ENCODE results near the gene SMIM36. TPM values are rescaled to one million over a fixed set of nuclear protein-coding genes. Genes with fewer than 3 reads are reported as not detected.

Gene SMIM36
- total and polyA plus RNA-seq, 2 of the 8 experiments (the other 6 are each of a cell fraction or from before 2014, with no cell fraction given): not detected

DNA sequence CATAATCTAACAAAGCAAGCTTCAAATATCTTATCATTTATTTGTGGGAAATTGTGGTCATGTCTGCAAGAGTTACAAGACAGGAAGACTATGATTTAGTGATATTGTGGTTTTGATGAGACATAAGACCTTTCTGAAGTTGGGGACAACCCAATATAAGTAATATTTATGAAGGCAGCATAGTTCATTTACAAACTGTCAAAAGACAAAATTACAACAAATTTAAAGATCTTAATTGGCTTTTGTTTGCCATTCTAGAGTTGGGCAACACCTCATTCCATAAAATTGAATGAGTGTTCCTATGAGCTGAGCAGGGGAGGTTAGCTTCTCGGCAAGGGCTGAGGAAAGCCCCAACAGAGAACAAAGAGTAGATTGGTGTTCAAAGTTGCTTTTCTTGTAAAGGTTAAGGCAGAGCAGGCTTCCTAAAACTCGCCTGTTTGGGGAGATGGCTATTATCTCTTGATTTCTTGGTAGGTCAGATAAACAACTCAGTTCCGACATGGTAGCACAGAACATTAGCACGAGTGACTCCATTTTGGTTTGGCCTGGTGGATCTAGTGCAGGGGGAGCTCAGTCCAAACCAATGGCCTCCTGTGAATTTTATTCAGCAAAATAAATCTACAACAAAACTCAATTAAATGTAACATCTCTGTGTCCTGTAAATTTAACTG is 78.8 kb downstream of the SMIM36 start:
- H3K4me2 ChIP-seq (ENCODE audit: insufficient read depth in 1 of 2, low read depth in 2 of 2, low read length in 2 of 2): no peak overlapping the region
- TF ChIP-seq NANOG (IDR thresholded peaks at IDR 0.05; ENCODE audit: insufficient read depth, low read depth, low read length, poor library complexity, severe bottlenecking) (no peak), SIX5 (IDR thresholded peaks at IDR 0.05; ENCODE audit: low read depth, low read length) (no peak), CTBP2 (IDR thresholded peaks at IDR 0.05; ENCODE audit: borderline replicate concordance, insufficient read depth, insufficient read length, low read length) (no peak), SRF (IDR thresholded peaks at IDR 0.05; ENCODE audit: low read depth, low read length) (no peak), SP1 (IDR thresholded peaks at IDR 0.05; ENCODE audit: low read depth, low read length) (no peak), CBX5 (IDR thresholded peaks at IDR 0.05; ENCODE audit: low read depth, low read length) (no peak), CHD2 (IDR thresholded peaks at IDR 0.05; ENCODE audit: low read length) (no peak), USF2 (IDR thresholded peaks at IDR 0.05; ENCODE audit: low read length) (no peak), SAP30 (IDR thresholded peaks at IDR 0.05; ENCODE audit: insufficient read depth, insufficient replicate concordance, low read length) (no peak), KDM5A (IDR thresholded peaks at IDR 0.05; ENCODE audit: low read length) (no peak), POLR2AphosphoS5 (IDR thresholded peaks at IDR 0.05; ENCODE audit: low read depth, low read length) (no peak), GABPA (IDR thresholded peaks at IDR 0.05; ENCODE audit: borderline replicate concordance, insufficient read depth, low read length) (no peak)

More for the DNA sequence above, 78.8 kb downstream of the SMIM36 start:
- no peak overlapping the region for H2BK20ac ChIP-seq (ENCODE audit: low read length)
- no peak overlapping the region for H3K56ac ChIP-seq (replicated peaks; ENCODE audit: insufficient read length, low read depth, low read length)
- no peak for DNase-seq (ENCODE audit: low read depth in 1 of 2, low spot score in 2 of 2)
- no peak overlapping the region for H3K14ac ChIP-seq (ENCODE audit: insufficient read length)
- no peaks in the 10 kb centered on the region for H3K23me2 ChIP-seq (ENCODE audit: low read depth, low read length)
- POLR2A ChIA-PET (ENCODE audit: partially characterized antibody): interaction anchor here (0.8 kb wide), 1 partner anchor 9 kb away, joined by 3 read pairs; no protein-coding TSS in a partner anchor
- CTCF ChIA-PET (ENCODE audit: partially characterized antibody): no interaction called here
- H2BK120ac ChIP-seq (replicated peaks; ENCODE audit: low read depth, low read length): no peak overlapping the region
- no peaks in the 10 kb centered on the region for H3K79me1 ChIP-seq (ENCODE audit: low read depth, low read length)
- H3K9ac ChIP-seq (replicated peaks in 1 of 4; ENCODE audit: extremely low read depth in 1 of 4, low read depth in 3 of 4, low read length in 3 of 4): no peak overlapping the region
- H2BK5ac ChIP-seq (ENCODE audit: low read depth, low read length): no peak overlapping the region
- no peak overlapping the region for H4K8ac ChIP-seq (ENCODE audit: extremely low read depth, insufficient read depth, low read length)
- H2BK12ac ChIP-seq (ENCODE audit: low read depth, low read length): no peak overlapping the region
- no peaks in the 10 kb centered on the region for H4K20me1 ChIP-seq (replicated peaks in 1 of 2; ENCODE audit: control insufficient read depth in 1 of 2, insufficient read depth in 2 of 2, low read length in 2 of 2)
- no peak overlapping the region for H3K18ac ChIP-seq (ENCODE audit: extremely low read depth, low read length)
- H3K23ac ChIP-seq (ENCODE audit: insufficient read length): no peak overlapping the region
- no peak overlapping the region for H4K5ac ChIP-seq (ENCODE audit: insufficient read length, low read depth, low read length)
- H3K27me3 ChIP-seq (replicated peaks in 1 of 4; ENCODE audit: control insufficient read depth in 3 of 4, extremely low read depth in 1 of 4, insufficient read depth in 3 of 4, low read length in 3 of 4): no peaks in the 10 kb centered on the region
- no peaks in the 10 kb centered on the region for H3K4me1 ChIP-seq (replicated peaks in 1 of 4; ENCODE audit: control insufficient read depth in 3 of 4, insufficient read depth in 4 of 4, low read length in 3 of 4)
- H3K79me2 ChIP-seq (ENCODE audit: control insufficient read depth in 1 of 2, insufficient read depth in 2 of 2, low read length in 2 of 2): no peaks in the 10 kb centered on the region
- H2AK5ac ChIP-seq (ENCODE audit: low read depth, low read length): no peak overlapping the region
- H2BK15ac ChIP-seq (ENCODE audit: low read length): no peak overlapping the region
- H4K91ac ChIP-seq (replicated peaks; ENCODE audit: insufficient read length, low read length): no peak overlapping the region
- H3K4me3 ChIP-seq (ENCODE audit: extremely low read depth in 1 of 4, insufficient read depth in 2 of 4, low read depth in 3 of 4, low read length in 4 of 4): no peak overlapping the region
- H3K4ac ChIP-seq (replicated peaks; ENCODE audit: insufficient read length, low read depth, low read length): no peak overlapping the region
- H3K9me3 ChIP-seq (ENCODE audit: insufficient read depth in 2 of 2, low read depth in 1 of 2, low read length in 1 of 2): no peaks in the 10 kb centered on the region
- H3K36me3 ChIP-seq (ENCODE audit: control insufficient read depth in 2 of 4, insufficient read depth in 4 of 4, low read length in 3 of 4): no peaks in the 10 kb centered on the region
- FAIRE-seq: no peak
- 90% methylated on average over 4 of the region's 4 CpGs; no CpG with 5 or more reads in 1 of the 2 experiments for WGBS, 2 experiments (ENCODE audit: extremely low coverage in 1 of 2, insufficient coverage in 1 of 2, insufficient read length in 1 of 2, insufficient replicate concordance in 2 of 2, low coverage in 1 of 2, low lambda C conversion rate in 2 of 2, missing lambda C conversion rate in 1 of 2)
- no peak overlapping the region for H3K27ac ChIP-seq (ENCODE audit: low read depth, low read length)
- no peak overlapping the region for H2AFZ ChIP-seq (ENCODE audit: low read length)

Data from H1 (cell line).